Muscle of leg (tissue), 11 donors: ENCODE measurements around the gene KCNH1. TPM values are rescaled to one million over a fixed set of nuclear protein-coding genes. Genes with fewer than 3 reads are reported as not detected.

ENCODE experiments used
- DNase-seq: peaks from one replicate; pipeline ENCODE4 v3.0.0; 2013
- H3K27ac ChIP-seq: one replicate; pipeline ENCODE4 v1.5.1; 2013; ENCODE audit warnings: mild to moderate bottlenecking, low read length, control low read depth
- H3K27me3 ChIP-seq: one replicate; pipeline ENCODE4 v1.6.1; 2013; ENCODE audit warnings: low read length; ENCODE audit not compliant: control insufficient read depth, insufficient read depth
- H3K36me3 ChIP-seq: one replicate; pipeline ENCODE4 v1.6.1; 2013; ENCODE audit warnings: low read length; ENCODE audit not compliant: control insufficient read depth, insufficient read depth
- H3K4me1 ChIP-seq: one replicate; pipeline ENCODE4 v1.6.1; 2013; ENCODE audit warnings: low read length; ENCODE audit not compliant: control insufficient read depth, insufficient read depth
- H3K4me3 ChIP-seq: one replicate; pipeline ENCODE4 v1.5.1; 2013; ENCODE audit warnings: low read length, control low read depth
- H3K9me3 ChIP-seq: replicated peaks from 2 replicates; pipeline ENCODE4 v1.6.1; 2013; ENCODE audit warnings: low read depth, low read length; ENCODE audit not compliant: control insufficient read depth
- WGBS: methylation state at CpG from one replicate; pipeline ENCODE4 v1.1.5; 2013; ENCODE audit warnings: missing lambda C conversion rate; ENCODE audit not compliant: insufficient coverage; 5-methylcytosine and 5-hydroxymethylcytosine counted together
- polyA plus RNA-seq, 8 donors: library from polyadenylated mRNA; unstranded; fragments of 120-200 nt; gene quantifications; one replicate each; pipeline versions ENCODE4 v1.2.1 to v1.2.3, GENCODE V29; 2013; ENCODE audit warnings: inconsistent platforms in 1 of 8, low replicate concordance in 1 of 8; ENCODE audit not compliant: insufficient read length in 8 of 8, insufficient read depth in 1 of 8
- total RNA-seq: library from RNA; stranded (reverse); fragments of 120-200 nt; gene quantifications from one replicate; pipeline ENCODE4 v1.2.4, GENCODE V29; 2013

Gene KCNH1
- total and polyA plus RNA-seq, 9 donors, result 0.19 to 0.51 (median 0.28) TPM

- Histone ChIP-seq H3K27me3 (no peaks in the 10 kb centered on the region), H3K27ac (no peak overlapping the region), H3K9me3 (no peaks in the 10 kb centered on the region), H3K36me3 (no peaks in the 10 kb centered on the region), H3K4me3 (no peak overlapping the region), H3K4me1 (no peaks in the 10 kb centered on the region)
- no CpG with 5 or more reads among the region's 3 CpGs for WGBS
- DNase-seq, result no peak
These were observed 285.5 kb downstream of the KCNH1 start for GRCh38 chr1:210848474-210848873.

- 100% methylated on average over 1 of the region's 5 CpGs for WGBS
- Histone ChIP-seq H3K4me1 (no peaks in the 10 kb centered on the region), H3K27me3 (no peaks in the 10 kb centered on the region), H3K36me3 (no peaks in the 10 kb centered on the region), H3K27ac (no peak overlapping the region), H3K9me3 (no peaks in the 10 kb centered on the region), H3K4me3 (no peak overlapping the region)
- no peak for DNase-seq
These were observed 291.9 kb downstream of the KCNH1 start for GRCh38 chr1:210841926-210842625.

- Histone ChIP-seq H3K27me3 (no peaks in the 10 kb centered on the region), H3K27ac (no peak overlapping the region), H3K4me1 (no peaks in the 10 kb centered on the region), H3K36me3 (no peaks in the 10 kb centered on the region), H3K4me3 (no peak overlapping the region), H3K9me3 (no peaks in the 10 kb centered on the region)
- DNase-seq, result no peak
- WGBS, result 87% methylated on average over 3 of the region's 6 CpGs
These were observed 303.6 kb downstream of the KCNH1 start for GRCh38 chr1:210830034-210831028.

GRCh38 chr1:210828996-210829596 is 304.9 kb downstream of the KCNH1 start:
- Histone ChIP-seq H3K4me3 (no peak overlapping the region), H3K9me3 (no peaks in the 10 kb centered on the region), H3K27me3 (no peaks in the 10 kb centered on the region), H3K27ac (no peak overlapping the region), H3K36me3 (no peaks in the 10 kb centered on the region), H3K4me1 (no peaks in the 10 kb centered on the region)
- WGBS, result 76% methylated on average over 4 of the region's 4 CpGs
- DNase-seq, result no peak

- H3K27ac ChIP-seq, result no peak overlapping the region
- no peak for DNase-seq
- H3K27me3 ChIP-seq, result no peaks in the 10 kb centered on the region
- no peaks in the 10 kb centered on the region for H3K36me3 ChIP-seq
- no peaks in the 10 kb centered on the region for H3K4me1 ChIP-seq
- no peak overlapping the region for H3K4me3 ChIP-seq
- no peaks in the 10 kb centered on the region for H3K9me3 ChIP-seq
These were observed 306.5 kb downstream of the KCNH1 start for GRCh38 chr1:210827481-210827880.

GRCh38 chr1:210826686-210827085 is 307.3 kb downstream of the KCNH1 start:
- H3K9me3 ChIP-seq, result no peaks in the 10 kb centered on the region
- no peak overlapping the region for H3K27ac ChIP-seq
- no peaks in the 10 kb centered on the region for H3K36me3 ChIP-seq
- DNase-seq, result no peak
- no peaks in the 10 kb centered on the region for H3K4me1 ChIP-seq
- no peak overlapping the region for H3K4me3 ChIP-seq
- WGBS, result 91% methylated on average over 5 of the region's 5 CpGs
- H3K27me3 ChIP-seq, result no peaks in the 10 kb centered on the region

GRCh38 chr1:210822932-210823331 is 311.0 kb downstream of the KCNH1 start:
- no CpG with 5 or more reads among the region's 1 CpG for WGBS
- H3K4me1 ChIP-seq, result no peaks in the 10 kb centered on the region

GRCh38 chr1:210822241-210822640 is 311.7 kb downstream of the KCNH1 start:
- DNase-seq, result no peak
- no CpG with 5 or more reads among the region's 2 CpGs for WGBS
- Histone ChIP-seq H3K36me3 (no peaks in the 10 kb centered on the region), H3K4me1 (no peaks in the 10 kb centered on the region), H3K27ac (no peak overlapping the region), H3K9me3 (no peaks in the 10 kb centered on the region), H3K4me3 (no peak overlapping the region), H3K27me3 (no peaks in the 10 kb centered on the region)

More at GRCh38 chr1:210822932-210823331, 311.0 kb downstream of the KCNH1 start:
- H3K36me3 ChIP-seq, result no peaks in the 10 kb centered on the region
- no peak overlapping the region for H3K4me3 ChIP-seq
- H3K27ac ChIP-seq, result no peak overlapping the region
- no peaks in the 10 kb centered on the region for H3K27me3 ChIP-seq
- H3K9me3 ChIP-seq, result no peaks in the 10 kb centered on the region
- DNase-seq, result no peak

- no peak for DNase-seq
- Histone ChIP-seq H3K27me3 (no peaks in the 10 kb centered on the region), H3K36me3 (no peaks in the 10 kb centered on the region), H3K4me3 (no peak overlapping the region), H3K4me1 (no peaks in the 10 kb centered on the region), H3K27ac (no peak overlapping the region), H3K9me3 (no peaks in the 10 kb centered on the region)
- WGBS, result no CpG with 5 or more reads among the region's 3 CpGs
These were observed 312.3 kb downstream of the KCNH1 start for GRCh38 chr1:210821615-210822014.

- 38% methylated on average over 2 of the region's 4 CpGs for WGBS
- H3K4me3 ChIP-seq, result no peak overlapping the region
- no peaks in the 10 kb centered on the region for H3K27me3 ChIP-seq
- no peak overlapping the region for H3K27ac ChIP-seq
- H3K4me1 ChIP-seq, result no peaks in the 10 kb centered on the region
- H3K36me3 ChIP-seq, result no peaks in the 10 kb centered on the region
- DNase-seq, result no peak
- H3K9me3 ChIP-seq, result no peaks in the 10 kb centered on the region
These were observed 314.7 kb downstream of the KCNH1 start for GRCh38 chr1:210819266-210819665.
